Stimulated activated CD4-positive, alpha-beta T cell treated with anti-CD3 and anti-CD28 coated beads, Interleukin-1b, Interleukin-23, amount 100 ng/mL, for 4 hours (primary cell): ENCODE measurements around the gene ZNF154.

ENCODE experiments used
- DNase-seq, 2 donors: peaks; one replicate each; pipeline ENCODE4 v3.0.0-alpha.2; 2020; ENCODE audit warnings: low read depth in 2 of 2

ZNF154 gene

GRCh38 chr19:57682226-57682766, 26.7 kb downstream of the ZNF154 start:
- DNase-seq = no peak

- DNase-seq = no peak
Observed at GRCh38 chr19:57675881-57676280, 33.1 kb downstream of the ZNF154 start.

- DNase-seq = no peak
Observed at GRCh38 chr19:57672466-57672865, 36.5 kb downstream of the ZNF154 start.

GRCh38 chr19:57671124-57671895, 37.7 kb downstream of the ZNF154 start:
- DNase-seq = no peak

- no peak for DNase-seq
Observed at GRCh38 chr19:57668635-57669034, 40.4 kb downstream of the ZNF154 start, which contains the start of gene ZSCAN4. TSS of gene ZSCAN4 (plus strand) at chr19:57668935. CDS start at chr19:57676146, 7,211 bp downstream.

- no peak for DNase-seq
Observed at GRCh38 chr19:57667228-57667627, 41.8 kb downstream of the ZNF154 start.

- no peak for DNase-seq
Observed at GRCh38 chr19:57665261-57665806, 43.7 kb downstream of the ZNF154 start.

GRCh38 chr19:57664269-57665127, 44.5 kb downstream of the ZNF154 start:
- peak in 1 of 2 donors; percentile 2 for DNase-seq

GRCh38 chr19:57656346-57656745, 52.7 kb downstream of the ZNF154 start:
- DNase-seq = no peak

GRCh38 chr19:57655443-57655842, 53.6 kb downstream of the ZNF154 start:
- DNase-seq = no peak

GRCh38 chr19:57653689-57654088, 55.3 kb downstream of the ZNF154 start:
- DNase-seq = no peak

- DNase-seq = no peak
Observed at GRCh38 chr19:57651654-57651996, 57.4 kb downstream of the ZNF154 start.

GRCh38 chr19:57648331-57649003, 60.5 kb downstream of the ZNF154 start:
- DNase-seq = no peak
